ENCODE data around the gene CIAPIN1. TPM values are rescaled to one million over a fixed set of nuclear protein-coding genes. Genes with fewer than 3 reads are reported as not detected.
A peak's percentile ranks its signal among the peaks of the same experiment; 100 is the strongest.

Gene CIAPIN1
- total RNA-seq, 1 donor: 33.4 TPM

- DNase-seq (ENCODE audit: low read depth in 2 of 3, low spot score in 2 of 3): peak in 1 of 3 donors; percentile 24
Observed at GRCh38 chr16:57476546-57477410, 29.6 kb upstream of the CIAPIN1 start.

- DNase-seq (ENCODE audit: low read depth in 2 of 3, low spot score in 2 of 3): peak; percentile 42 to 97 (median 95)
Observed at GRCh38 chr16:57475711-57476339, 28.6 kb upstream of the CIAPIN1 start.

- DNase-seq (ENCODE audit: low read depth in 2 of 3, low spot score in 2 of 3): peak in 1 of 3 donors; percentile 9
Observed at GRCh38 chr16:57474671-57475661, 27.8 kb upstream of the CIAPIN1 start.

GRCh38 chr16:57473906-57474305, 26.7 kb upstream of the CIAPIN1 start:
- no peak for DNase-seq (ENCODE audit: low read depth in 2 of 3, low spot score in 2 of 3)

- DNase-seq (ENCODE audit: low read depth in 2 of 3, low spot score in 2 of 3): no peak
Observed at GRCh38 chr16:57473176-57473840, 26.1 kb upstream of the CIAPIN1 start.

- no peak for DNase-seq (ENCODE audit: low read depth in 2 of 3, low spot score in 2 of 3)
Observed at GRCh38 chr16:57472665-57473060, 25.5 kb upstream of the CIAPIN1 start.

GRCh38 chr16:57471852-57472664, 24.9 kb upstream of the CIAPIN1 start:
- no peak for DNase-seq (ENCODE audit: low read depth in 2 of 3, low spot score in 2 of 3)

GRCh38 chr16:57471209-57471608, 24.0 kb upstream of the CIAPIN1 start:
- no peak for DNase-seq (ENCODE audit: low read depth in 2 of 3, low spot score in 2 of 3)

GRCh38 chr16:57470711-57471110, 23.5 kb upstream of the CIAPIN1 start:
- no peak for DNase-seq (ENCODE audit: low read depth in 2 of 3, low spot score in 2 of 3)

GRCh38 chr16:57469917-57470470, 22.8 kb upstream of the CIAPIN1 start:
- no peak for DNase-seq (ENCODE audit: low read depth in 2 of 3, low spot score in 2 of 3)

GRCh38 chr16:57469046-57469445, 21.9 kb upstream of the CIAPIN1 start:
- no peak for DNase-seq (ENCODE audit: low read depth in 2 of 3, low spot score in 2 of 3)

GRCh38 chr16:57468346-57468745, 21.2 kb upstream of the CIAPIN1 start:
- no peak for DNase-seq (ENCODE audit: low read depth in 2 of 3, low spot score in 2 of 3)

- no peak for DNase-seq (ENCODE audit: low read depth in 2 of 3, low spot score in 2 of 3)
Observed at GRCh38 chr16:57464523-57464922, 17.3 kb upstream of the CIAPIN1 start.

- no peak for DNase-seq (ENCODE audit: low read depth in 2 of 3, low spot score in 2 of 3)
Observed at GRCh38 chr16:57462978-57463362, 15.8 kb upstream of the CIAPIN1 start.

GRCh38 chr16:57462209-57462977, 15.2 kb upstream of the CIAPIN1 start, which contains the start of gene POLR2C:
Gene POLR2C, plus strand, starts transcription at chr16:57462679. Its CDS starts 46 bp downstream, at chr16:57462725.
- peak; percentile 88 to 92 (median 91) for DNase-seq (ENCODE audit: low read depth in 2 of 3, low spot score in 2 of 3)

- DNase-seq (ENCODE audit: low read depth in 2 of 3, low spot score in 2 of 3): no peak
Observed at GRCh38 chr16:57452021-57452420, 4.8 kb upstream of the CIAPIN1 start.

- peak; percentile 14 to 37 (median 24) for DNase-seq (ENCODE audit: low read depth in 2 of 3, low spot score in 2 of 3)
Observed at GRCh38 chr16:57446531-57447185, 527 bp downstream of the CIAPIN1 start.

- DNase-seq (ENCODE audit: low read depth in 2 of 3, low spot score in 2 of 3): no peak
Observed at GRCh38 chr16:57445510-57445909, 1.7 kb downstream of the CIAPIN1 start.
